SK-MEL-5 (cell line): ENCODE data around the gene GARS1. TPM values are rescaled to one million over a fixed set of nuclear protein-coding genes. Genes with fewer than 3 reads are reported as not detected.

Source experiments
- DNase-seq: peaks from one replicate; pipeline ENCODE4 v3.0.0-alpha.2; 2016; ENCODE audit warnings: low read depth, low spot score
- in situ Hi-C: cut with HindIII; loops from 2 replicates; pipeline ENCODE4 v1.10.0; 2016; ENCODE audit warnings: low sequenced_read_pairs, high pct_unique_total_duplicates, low pct_unique_long_range_greater_than_20kb
- total RNA-seq: library from RNA; depleted of rRNA; stranded (reverse); fragments of >200 nt; shearing (Covaris generic); gene quantifications from 2 replicates; pipeline ENCODE4 v1.2.3, GENCODE V29; 2014

GARS1 gene
- total RNA-seq, 1 experiment from 2014 or later = 301 TPM

DNA sequence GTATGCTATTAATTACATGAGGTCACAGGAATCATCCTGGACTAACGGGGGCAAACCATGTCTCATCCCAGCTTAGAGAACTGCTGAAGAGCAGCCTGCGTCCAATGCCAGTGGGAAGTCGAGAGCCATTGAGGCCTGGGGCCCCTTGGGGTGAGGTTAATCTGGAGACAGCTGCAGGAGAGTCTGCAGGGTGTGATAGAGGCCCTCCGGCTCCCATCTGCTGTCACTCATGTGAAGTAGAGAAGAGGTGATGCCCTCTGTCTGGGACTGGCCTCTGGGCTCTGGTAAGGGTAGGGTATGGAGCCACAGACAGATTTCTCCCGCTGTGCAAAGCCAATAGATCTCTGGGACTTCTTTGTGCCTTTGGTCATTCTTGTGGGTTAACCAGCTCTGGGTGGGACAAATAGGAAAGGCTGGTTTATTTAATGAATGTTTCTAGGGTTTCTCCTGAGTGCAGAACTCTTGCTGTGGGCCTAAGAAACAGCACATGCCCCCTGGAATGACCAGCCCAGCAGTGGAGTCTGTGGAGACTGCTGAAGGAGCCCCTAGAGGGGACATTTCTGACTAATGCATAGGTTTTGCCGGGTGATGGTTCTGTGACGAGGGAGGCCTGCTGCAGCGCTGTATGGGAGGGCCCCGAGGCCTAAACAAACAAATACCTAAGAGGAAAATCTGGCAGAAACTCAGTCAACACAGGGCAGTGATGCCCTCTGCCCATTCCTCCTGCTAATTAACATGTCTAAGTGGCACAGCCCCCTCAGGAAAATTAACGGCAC, 53.1 kb downstream of the GARS1 start:
- in situ Hi-C loops = no loop called here
- DNase-seq = no peak

GRCh38 chr7:30648744-30649540, 54.3 kb downstream of the GARS1 start:
- no peak for DNase-seq
- in situ Hi-C loops = no loop called here

- in situ Hi-C loops = no loop called here
- no peak for DNase-seq
These were observed 55.2 kb downstream of the GARS1 start for GRCh38 chr7:30649717-30650420.

DNA sequence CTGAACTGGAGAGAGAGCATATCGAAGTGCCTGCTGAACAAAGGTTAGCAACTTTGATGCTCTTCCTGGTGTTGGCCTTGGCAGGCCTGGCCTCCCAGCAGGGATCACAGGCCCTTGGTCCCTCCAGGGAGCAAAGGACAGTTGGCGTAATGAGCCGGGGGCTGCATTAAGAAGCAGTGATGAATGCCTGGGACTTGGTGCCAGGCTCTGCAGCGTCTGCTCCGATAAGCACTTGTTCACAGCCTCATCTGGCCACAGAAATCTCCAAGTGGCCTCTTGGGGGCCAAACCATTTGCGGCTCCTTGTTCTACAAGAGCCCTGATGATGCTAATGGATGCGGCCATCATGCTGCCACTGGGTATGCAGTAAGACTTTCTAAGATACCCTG, 55.7 kb downstream of the GARS1 start:
- in situ Hi-C loops = no loop called here
- peak; percentile 39 for DNase-seq

GRCh38 chr7:30652132-30652531, 57.5 kb downstream of the GARS1 start:
- DNase-seq = no peak
- in situ Hi-C loops = no loop called here

- in situ Hi-C loops = no loop called here
- DNase-seq = no peak
These were observed 58.3 kb downstream of the GARS1 start for GRCh38 chr7:30652698-30653641.

DNA sequence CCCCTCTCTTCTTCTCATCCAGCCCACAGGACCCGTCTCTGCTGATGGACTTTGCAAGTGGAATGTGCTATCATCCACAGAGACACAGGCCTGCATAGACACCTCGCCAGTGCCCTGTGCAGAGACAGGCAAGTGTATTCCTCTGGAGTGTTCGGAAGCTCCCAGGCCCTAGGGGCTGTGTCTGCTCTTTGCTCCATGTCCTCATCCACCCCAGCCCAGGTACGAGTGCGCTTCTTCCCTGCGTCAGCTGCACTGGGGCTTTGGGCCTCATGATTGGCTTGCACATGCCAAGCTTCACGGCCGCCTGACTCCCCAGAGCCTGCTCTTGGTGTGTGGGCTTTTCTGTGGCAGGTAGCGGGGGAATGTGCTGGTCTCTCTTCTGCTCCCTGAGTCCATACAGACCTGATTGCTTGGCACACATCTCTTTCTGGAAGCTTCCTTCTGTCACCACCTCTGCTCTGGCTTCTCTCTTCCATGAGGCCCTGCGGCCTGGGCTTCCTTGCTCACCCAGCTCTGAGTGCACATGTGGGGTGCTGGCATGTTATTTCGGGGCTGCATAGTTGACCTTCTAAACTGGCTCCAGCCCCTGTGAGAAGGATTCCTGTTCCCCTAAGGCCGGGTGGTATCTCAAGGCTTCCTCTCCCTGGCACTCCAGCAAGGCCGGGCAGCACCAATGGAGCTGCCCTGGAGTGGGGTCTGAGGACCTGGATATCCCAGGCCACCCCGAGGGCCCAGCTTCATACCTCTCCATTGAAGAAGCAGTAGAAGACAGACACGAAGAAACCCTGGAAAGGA, 59.8 kb downstream of the GARS1 start:
- in situ Hi-C loops = no loop called here
- no peak for DNase-seq

- DNase-seq = no peak
- in situ Hi-C loops = no loop called here
These were observed 60.7 kb downstream of the GARS1 start for GRCh38 chr7:30655096-30655970.

- in situ Hi-C loops = no loop called here
- no peak for DNase-seq
These were observed 61.6 kb downstream of the GARS1 start for GRCh38 chr7:30656006-30656957.

- in situ Hi-C loops = no loop called here
- no peak for DNase-seq
These were observed 62.5 kb downstream of the GARS1 start for GRCh38 chr7:30657131-30657530.

DNA sequence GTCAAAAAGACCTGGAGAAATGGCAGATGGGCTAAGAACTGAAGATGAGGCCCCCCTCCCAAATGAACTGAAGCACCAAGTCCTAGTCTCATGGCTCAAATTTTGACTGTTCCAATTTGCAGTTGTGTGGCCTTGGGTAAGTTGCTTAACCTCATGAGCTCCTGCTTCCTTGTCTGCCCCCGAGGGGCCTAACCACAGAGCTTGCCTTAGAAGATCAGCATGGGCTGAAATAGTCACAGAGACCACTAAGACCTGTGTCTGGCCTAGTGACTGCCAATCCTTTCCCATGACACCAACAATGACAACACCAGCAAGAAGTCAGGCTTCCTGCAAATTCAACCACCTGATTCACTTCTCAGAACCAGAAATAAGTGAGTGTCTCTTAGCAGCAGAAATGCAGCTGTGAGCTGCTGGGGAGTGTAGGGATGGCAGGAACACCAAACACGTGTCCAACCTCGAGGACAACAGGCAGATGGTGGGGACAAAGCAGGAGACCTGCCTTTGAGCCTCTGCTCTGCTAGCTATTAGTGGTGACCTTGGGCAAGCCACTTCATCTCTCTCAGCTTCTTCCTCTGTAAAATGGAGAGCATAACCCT, 63.9 kb downstream of the GARS1 start:
- in situ Hi-C loops = no loop called here
- DNase-seq = no peak

DNA sequence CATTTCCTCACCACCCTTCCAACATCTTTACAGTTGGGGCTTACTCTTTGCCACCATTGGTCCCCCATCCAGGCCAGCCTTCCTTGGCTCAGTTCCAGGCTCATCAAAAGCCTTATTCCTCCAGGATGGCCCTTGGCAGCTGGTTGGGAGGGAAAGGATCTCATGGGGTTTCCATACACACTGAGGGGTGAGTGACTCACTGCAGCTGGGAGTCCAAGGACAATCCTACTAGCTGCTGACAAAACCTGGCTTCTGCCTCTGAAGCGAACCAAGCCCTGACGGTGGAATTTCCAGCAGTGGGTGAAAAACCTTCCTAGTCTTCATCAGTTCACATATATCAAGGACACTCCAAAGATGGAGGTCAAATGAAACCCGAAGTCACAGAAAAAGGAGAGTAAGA, 64.6 kb downstream of the GARS1 start:
- in situ Hi-C loops = no loop called here
- DNase-seq = no peak

DNA sequence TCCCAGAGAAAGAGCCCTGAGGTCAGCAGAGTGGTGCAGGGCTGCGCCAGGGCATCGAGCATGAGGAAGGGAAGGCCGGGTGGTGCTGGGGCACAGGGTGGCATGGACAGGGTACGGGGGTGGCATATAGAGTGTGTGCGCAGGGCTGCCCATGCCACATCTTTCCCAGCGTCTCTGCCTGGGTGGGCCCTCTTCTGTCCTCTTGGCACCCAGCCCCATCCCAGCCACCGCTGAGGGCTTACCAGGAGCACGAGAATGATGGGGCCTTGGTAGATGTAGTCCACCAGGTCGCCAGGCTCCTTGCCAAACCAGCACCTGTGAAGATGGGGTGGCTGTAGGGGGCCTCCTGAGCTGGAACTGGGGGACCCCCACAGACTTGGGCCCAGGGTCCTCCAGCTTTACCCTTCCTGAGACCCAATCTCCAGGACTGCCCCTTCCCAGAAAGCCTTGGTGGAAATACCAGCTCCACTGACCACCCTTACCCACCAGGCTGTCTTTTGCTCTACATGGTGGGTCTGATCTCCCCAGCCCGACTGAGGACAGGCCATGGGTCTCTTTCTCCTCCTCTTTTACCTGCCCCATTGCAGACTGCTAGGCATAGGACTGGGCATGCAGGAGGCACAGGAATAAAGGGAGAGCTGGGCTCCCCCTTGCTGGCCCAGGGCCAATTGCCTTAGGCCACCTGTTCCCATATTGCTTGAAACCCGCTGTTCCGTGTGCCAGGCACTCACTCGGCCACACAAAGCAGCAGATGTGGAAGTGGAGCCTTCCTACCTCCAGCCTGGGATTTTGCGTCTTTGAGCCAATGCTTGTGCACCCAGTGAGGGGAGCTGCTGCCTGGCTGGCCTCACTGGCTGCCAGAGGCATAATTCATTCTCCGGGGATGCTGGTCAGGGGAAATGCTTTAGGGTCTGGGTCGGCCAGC, 65.9 kb downstream of the GARS1 start:
- in situ Hi-C loops = no loop called here
- DNase-seq = no peak

GRCh38 chr7:30661926-30662325, 67.2 kb downstream of the GARS1 start:
- in situ Hi-C loops = no loop called here
- no peak for DNase-seq
